SK-N-SH treated with all-trans-retinoic acid at 6 μM for 48 hours (cell line): ENCODE measurements around the gene MSH5.

Experiments
- ATAC-seq: fragments of 200-7000 bp; cut with Tn5 transposase; 3 replicates; pipeline ENCODE4 v1.9.1; 2020; ENCODE audit warnings: mild to moderate bottlenecking, moderate library complexity
- ARNTL ChIP-seq: fragments of 450-650 bp; formaldehyde crosslinking; IDR thresholded peaks from 2 replicates; pipeline ENCODE4 v1.5.0; 2020; ENCODE audit warnings: low read depth, mild to moderate bottlenecking, moderate library complexity, borderline replicate concordance
- BACH2 ChIP-seq: fragments of 250-450 bp; sonication (Bioruptor Pico); IDR thresholded peaks from 2 replicates; pipeline ENCODE4 v1.9.0; 2021; ENCODE audit warnings: mild to moderate bottlenecking, borderline replicate concordance
- CSDC2 ChIP-seq: fragments of 250-450 bp; sonication (Bioruptor Pico); IDR thresholded peaks from 2 replicates; pipeline ENCODE4 v1.5.0; 2020; ENCODE audit warnings: mild to moderate bottlenecking, moderate library complexity
- CSRNP3 ChIP-seq: fragments of 250-450 bp; sonication (Bioruptor Pico); IDR thresholded peaks from 2 replicates; pipeline ENCODE4 v1.5.1; 2021; ENCODE audit warnings: mild to moderate bottlenecking, moderate library complexity
- GLIS3 ChIP-seq: fragments of 250-450 bp; sonication (Bioruptor Pico); IDR thresholded peaks from 2 replicates; pipeline ENCODE4 v1.5.0; 2020; ENCODE audit warnings: mild to moderate bottlenecking, moderate library complexity
- ISL1 ChIP-seq: fragments of 250-450 bp; sonication (Bioruptor Pico); IDR thresholded peaks from 2 replicates; pipeline ENCODE4 v2.1.2; 2022; ENCODE audit warnings: mild to moderate bottlenecking, moderate library complexity
- PATZ1 ChIP-seq: fragments of 250-450 bp; sonication (Bioruptor Pico); IDR thresholded peaks from 2 replicates; pipeline ENCODE4 v1.8.0; 2020; ENCODE audit warnings: mild to moderate bottlenecking, moderate library complexity, borderline replicate concordance
- PPARA ChIP-seq: fragments of 250-450 bp; sonication (Bioruptor Pico); IDR thresholded peaks from 2 replicates; pipeline ENCODE4 v1.5.0; 2020; ENCODE audit warnings: mild to moderate bottlenecking, borderline replicate concordance
- RARB ChIP-seq: fragments of 250-450 bp; sonication (Bioruptor Pico); IDR thresholded peaks from 2 replicates; pipeline ENCODE4 v1.8.0; 2021; ENCODE audit warnings: mild to moderate bottlenecking, moderate library complexity
- SNAI2 ChIP-seq: fragments of 250-450 bp; sonication (Bioruptor Pico); IDR thresholded peaks from 2 replicates; pipeline ENCODE4 v1.5.0; 2020; ENCODE audit warnings: mild to moderate bottlenecking, moderate library complexity
- TCF4 ChIP-seq: fragments of 250-450 bp; sonication (Bioruptor Pico); IDR thresholded peaks from 2 replicates; pipeline ENCODE4 v1.8.0; 2021; ENCODE audit warnings: mild to moderate bottlenecking, moderate library complexity, borderline replicate concordance
- TOX ChIP-seq: fragments of 250-450 bp; sonication (Bioruptor Pico); IDR thresholded peaks from 2 replicates; pipeline ENCODE4 v1.8.0; 2021; ENCODE audit warnings: mild to moderate bottlenecking, moderate library complexity, borderline replicate concordance
- TSHZ2 ChIP-seq: fragments of 250-450 bp; sonication (Bioruptor Pico); IDR thresholded peaks from 2 replicates; pipeline ENCODE4 v1.5.0; 2020; ENCODE audit warnings: mild to moderate bottlenecking, moderate library complexity
- ZC3H10 ChIP-seq: fragments of 250-450 bp; sonication (Bioruptor Pico); IDR thresholded peaks from 2 replicates; pipeline ENCODE4 v1.5.1; 2021; ENCODE audit warnings: mild to moderate bottlenecking, moderate library complexity
- ZFP3 ChIP-seq: fragments of 250-450 bp; sonication (Bioruptor Pico); IDR thresholded peaks from 2 replicates; pipeline ENCODE4 v1.5.0; 2020; ENCODE audit warnings: mild to moderate bottlenecking, moderate library complexity
- ZFP30 ChIP-seq: fragments of 450-650 bp; formaldehyde crosslinking; IDR thresholded peaks from 2 replicates; pipeline ENCODE4 v1.5.0; 2022; ENCODE audit warnings: mild to moderate bottlenecking, moderate library complexity
- ZNF565 ChIP-seq: fragments of 450-650 bp; formaldehyde crosslinking; conservative IDR thresholded peaks from 2 replicates; pipeline ENCODE4 v1.5.0; 2020; ENCODE audit warnings: low read depth, mild to moderate bottlenecking, moderate library complexity
- TF ChIP-seq, protein P1 (sequence below): fragments of 250-450 bp; sonication (Bioruptor Pico); IDR thresholded peaks from 2 replicates; pipeline ENCODE4 v1.5.1; 2020; ENCODE audit warnings: low read depth, mild to moderate bottlenecking, moderate library complexity
- TF ChIP-seq, protein P2 (sequence below): fragments of 250-450 bp; sonication (Bioruptor Pico); IDR thresholded peaks from 2 replicates; pipeline ENCODE4 v1.8.0; 2021; ENCODE audit warnings: low read depth, mild to moderate bottlenecking, moderate library complexity, borderline replicate concordance

MSH5 gene

DNA sequence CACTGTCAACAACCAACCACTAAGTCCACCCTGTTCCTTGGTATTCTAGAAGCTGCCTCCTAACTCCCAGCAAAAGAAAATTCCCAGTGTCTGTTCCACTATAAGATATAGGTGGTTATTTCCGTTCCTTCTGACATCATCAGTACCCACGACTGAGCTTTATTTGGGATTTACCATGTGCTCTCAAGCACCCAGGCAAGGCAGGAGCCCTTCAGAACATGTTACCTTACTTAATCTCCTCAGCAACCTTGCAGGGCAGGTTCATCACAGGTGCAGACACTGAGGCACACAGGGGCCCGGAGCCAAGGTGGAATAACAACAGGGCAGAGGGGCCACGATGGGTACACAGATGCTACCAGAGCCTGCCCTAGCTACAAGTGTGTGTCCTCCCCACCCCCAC is 47.5 kb upstream of the MSH5 start (continued):
- TF ChIP-seq, protein P1, sequence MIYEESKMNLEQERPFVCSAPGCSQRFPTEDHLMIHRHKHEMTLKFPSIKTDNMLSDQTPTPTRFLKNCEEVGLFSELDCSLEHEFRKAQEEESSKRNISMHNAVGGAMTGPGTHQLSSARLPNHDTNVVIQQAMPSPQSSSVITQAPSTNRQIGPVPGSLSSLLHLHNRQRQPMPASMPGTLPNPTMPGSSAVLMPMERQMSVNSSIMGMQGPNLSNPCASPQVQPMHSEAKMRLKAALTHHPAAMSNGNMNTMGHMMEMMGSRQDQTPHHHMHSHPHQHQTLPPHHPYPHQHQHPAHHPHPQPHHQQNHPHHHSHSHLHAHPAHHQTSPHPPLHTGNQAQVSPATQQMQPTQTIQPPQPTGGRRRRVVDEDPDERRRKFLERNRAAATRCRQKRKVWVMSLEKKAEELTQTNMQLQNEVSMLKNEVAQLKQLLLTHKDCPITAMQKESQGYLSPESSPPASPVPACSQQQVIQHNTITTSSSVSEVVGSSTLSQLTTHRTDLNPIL: no peak
- TF ChIP-seq CSDC2 (no peak), TCF4 (no peak), BACH2 (CRISPR knock-in tag) (no peak), ZNF565 (CRISPR knock-in tag) (no peak), SNAI2 (CRISPR knock-in tag) (no peak), PPARA (no peak)
- TF ChIP-seq, protein P2, sequence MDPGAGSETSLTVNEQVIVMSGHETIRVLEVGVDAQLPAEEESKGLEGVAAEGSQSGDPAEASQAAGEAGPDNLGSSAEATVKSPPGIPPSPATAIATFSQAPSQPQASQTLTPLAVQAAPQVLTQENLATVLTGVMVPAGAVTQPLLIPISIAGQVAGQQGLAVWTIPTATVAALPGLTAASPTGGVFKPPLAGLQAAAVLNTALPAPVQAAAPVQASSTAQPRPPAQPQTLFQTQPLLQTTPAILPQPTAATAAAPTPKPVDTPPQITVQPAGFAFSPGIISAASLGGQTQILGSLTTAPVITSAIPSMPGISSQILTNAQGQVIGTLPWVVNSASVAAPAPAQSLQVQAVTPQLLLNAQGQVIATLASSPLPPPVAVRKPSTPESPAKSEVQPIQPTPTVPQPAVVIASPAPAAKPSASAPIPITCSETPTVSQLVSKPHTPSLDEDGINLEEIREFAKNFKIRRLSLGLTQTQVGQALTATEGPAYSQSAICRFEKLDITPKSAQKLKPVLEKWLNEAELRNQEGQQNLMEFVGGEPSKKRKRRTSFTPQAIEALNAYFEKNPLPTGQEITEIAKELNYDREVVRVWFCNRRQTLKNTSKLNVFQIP: no peak
- TF ChIP-seq, all 23 proteins: peak for 0

- no peak for ATAC-seq
- no peak for TF ChIP-seq CSDC2
- no peak for TF ChIP-seq ZNF565 (CRISPR knock-in tag)
- TF ChIP-seq, protein P1: no peak
- TF ChIP-seq GLIS3 (CRISPR knock-in tag): no peak
- TF ChIP-seq CSRNP3 (CRISPR knock-in tag): no peak
- TF ChIP-seq ZC3H10 (CRISPR knock-in tag): no peak
- no peak for TF ChIP-seq RARB (CRISPR knock-in tag)
- no peak for TF ChIP-seq ISL1 (CRISPR knock-in tag)
- TF ChIP-seq, protein P2: no peak
These were observed 46.9 kb upstream of the MSH5 start for GRCh38 chr6:31692886-31693285.

DNA sequence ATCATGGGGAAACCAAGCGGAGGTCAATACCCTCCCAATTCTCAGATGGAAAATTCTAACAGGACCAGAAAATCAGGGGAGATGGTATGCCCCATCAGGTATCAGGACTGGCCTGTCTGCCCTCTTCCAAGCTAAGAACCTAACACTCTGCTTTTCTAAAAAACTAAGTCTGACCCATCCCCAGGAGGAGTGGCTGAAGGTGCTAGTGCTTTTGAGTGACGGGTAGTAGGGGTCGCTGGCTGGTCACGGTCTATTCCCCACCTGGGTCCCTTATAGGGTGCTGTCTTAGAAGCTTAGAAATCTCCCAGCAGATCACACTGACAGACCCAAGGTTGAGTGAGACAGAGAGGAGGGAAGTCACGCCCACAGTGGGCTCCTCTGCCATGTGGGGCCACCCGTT is 46.3 kb upstream of the MSH5 start:
- no peak for ATAC-seq
- TF ChIP-seq TOX (CRISPR knock-in tag): no peak
- no peak for TF ChIP-seq PPARA
- TF ChIP-seq TSHZ2 (CRISPR knock-in tag): no peak
- no peak for TF ChIP-seq ZFP30 (CRISPR knock-in tag)
- no peak for TF ChIP-seq ZNF565 (CRISPR knock-in tag)
- no peak for TF ChIP-seq CSRNP3 (CRISPR knock-in tag)
- no peak for TF ChIP-seq SNAI2 (CRISPR knock-in tag)
- TF ChIP-seq, protein P1: no peak
- TF ChIP-seq PATZ1 (CRISPR knock-in tag): no peak
- no peak for TF ChIP-seq CSDC2
- TF ChIP-seq ISL1 (CRISPR knock-in tag): no peak
- TF ChIP-seq, protein P2: no peak
- no peak for TF ChIP-seq BACH2 (CRISPR knock-in tag)
- TF ChIP-seq TCF4: no peak
- TF ChIP-seq ZC3H10 (CRISPR knock-in tag): no peak
- no peak for TF ChIP-seq ZFP3 (CRISPR knock-in tag)
- TF ChIP-seq ARNTL (CRISPR knock-in tag): no peak
- TF ChIP-seq RARB (CRISPR knock-in tag): no peak
